Endothelial cell of umbilical vein (primary cell): ENCODE data around the gene ACTG2. TPM values are rescaled to one million over a fixed set of nuclear protein-coding genes. Genes with fewer than 3 reads are reported as not detected.

Experiments used
- BruUV-seq: library from RNA; stranded (reverse); fragments of 400-500 nt; replicated peaks from 2 replicates; lab custom pipeline; 2021; lab: Mats Ljungman, UMichigan
- CTCF ChIA-PET: fragments of 300-600, 350-600 bp; sonication (Branson Sonifier 250); formaldehyde crosslinking; loops from one replicate; lab custom pipeline; 2021; ENCODE audit warnings: antibody characterized with exemption, inconsistent platforms; lab: Charles Lee
- POLR2A ChIA-PET: fragments of 300-600, 350-600 bp; sonication (Branson Sonifier 250); formaldehyde crosslinking; loops from one replicate; lab custom pipeline; 2021; ENCODE audit warnings: antibody characterized with exemption, inconsistent platforms; lab: Charles Lee
- DNase-seq: peaks from one replicate; pipeline ENCODE4 v3.0.0-alpha.2; 2011; ENCODE audit warnings: low read depth, low spot score
- FAIRE-seq: peaks from 2 replicates; lab custom pipeline; 2011; peaks lifted over from hg19 to GRCh38; lab: Jason Lieb, UNC
- H2AFZ ChIP-seq: 2 replicates; pipeline ENCODE4 v1.6.0; 2012; ENCODE audit warnings: low read depth, low read length, control low read depth, inconsistent platforms
- H3K27ac ChIP-seq: 2 replicates; pipeline ENCODE4 v1.5.1; 2011; ENCODE audit warnings: low read depth, mild to moderate bottlenecking, control low read depth, low read length, moderate library complexity; ENCODE audit not compliant: insufficient read depth
- H3K27me3 ChIP-seq, 2 experiments: 2 replicates each; pipeline versions ENCODE4 v1.6.0 to v1.6.1; 2011; ENCODE audit warnings: low read length in 2 of 2, mixed read lengths in 1 of 2; ENCODE audit not compliant: control insufficient read depth in 2 of 2, insufficient read depth in 2 of 2
- H3K36me3 ChIP-seq, 2 experiments: 2 replicates in 1 of 2; 3 replicates in 1 of 2; pipeline ENCODE4 v1.5.1; 2011; ENCODE audit warnings: low read length in 2 of 2, mild to moderate bottlenecking in 1 of 2, moderate library complexity in 1 of 2; ENCODE audit not compliant: control insufficient read depth in 2 of 2, insufficient read depth in 2 of 2; ENCODE audit errors: extremely low read depth in 1 of 2
- H3K4me1 ChIP-seq: 3 replicates; pipeline ENCODE4 v1.5.1; 2011; ENCODE audit warnings: mild to moderate bottlenecking, low read length; ENCODE audit not compliant: control insufficient read depth, insufficient read depth; ENCODE audit errors: extremely low read depth
- H3K4me2 ChIP-seq: 2 replicates; pipeline ENCODE4 v1.6.1; 2011; ENCODE audit warnings: low read length, control low read depth, mixed read lengths; ENCODE audit not compliant: insufficient read depth
- H3K4me3 ChIP-seq, 3 experiments: fragments of 200-600 bp in 1 of 3; sonication (generic), shearing (Covaris generic) in 1 of 3; replicated peaks in 1 of 3; 2 replicates each; pipeline ENCODE4 v1.5.1; 2011 to 2016; ENCODE audit warnings: control low read depth in 3 of 3, low read length in 3 of 3, mild to moderate bottlenecking in 2 of 3, inconsistent platforms in 1 of 3, low read depth in 1 of 3, moderate library complexity in 1 of 3; ENCODE audit not compliant: insufficient read depth in 1 of 3
- H3K79me2 ChIP-seq: 2 replicates; pipeline ENCODE4 v1.6.0; 2012; ENCODE audit warnings: low read length, inconsistent platforms; ENCODE audit not compliant: control insufficient read depth, insufficient read depth
- H3K9ac ChIP-seq: replicated peaks from 2 replicates; pipeline ENCODE3; 2011; ENCODE audit warnings: low read length, control low read depth; ENCODE audit not compliant: insufficient read depth; ENCODE audit errors: extremely low read depth
- H3K9me1 ChIP-seq: replicated peaks from 3 replicates; pipeline ENCODE4 v1.6.0; 2011; ENCODE audit warnings: mild to moderate bottlenecking, low read length; ENCODE audit not compliant: control insufficient read depth, insufficient read depth; ENCODE audit errors: extremely low read depth
- H3K9me3 ChIP-seq: replicated peaks from 2 replicates; pipeline ENCODE4 v1.5.1; 2012; ENCODE audit warnings: low read length, inconsistent platforms; ENCODE audit not compliant: control insufficient read depth, insufficient read depth
- H4K20me1 ChIP-seq: replicated peaks from 2 replicates; pipeline ENCODE3; 2011; ENCODE audit warnings: mild to moderate bottlenecking, low read length; ENCODE audit not compliant: control insufficient read depth, insufficient read depth; ENCODE audit errors: extremely low read depth
- CTCF ChIP-seq, 2 donors: IDR thresholded peaks; 1 replicate in 1 of 2; 2 replicates in 1 of 2; pipeline ENCODE4 v1.5.1; 2011; ENCODE audit warnings: low read length in 2 of 2, mild to moderate bottlenecking in 2 of 2, moderate library complexity in 2 of 2, control low read depth in 1 of 2, inconsistent platforms in 1 of 2, low read depth in 1 of 2; ENCODE audit not compliant: insufficient read depth in 1 of 2; ENCODE audit errors: extremely low read depth in 1 of 2
- EZH2 ChIP-seq: IDR thresholded peaks from 2 replicates; pipeline ENCODE4 v1.6.1; 2012; ENCODE audit warnings: borderline replicate concordance, low read depth, mild to moderate bottlenecking, moderate library complexity, low read length, inconsistent platforms; ENCODE audit not compliant: severe bottlenecking
- FOS ChIP-seq: IDR thresholded peaks from 2 replicates; pipeline ENCODE4 v1.6.1; 2011; ENCODE audit warnings: mild to moderate bottlenecking, low read length, moderate library complexity, borderline replicate concordance; ENCODE audit not compliant: insufficient read depth
- GATA2 ChIP-seq: IDR thresholded peaks from 2 replicates; pipeline ENCODE4 v1.7.0; 2011; ENCODE audit warnings: low read depth, mild to moderate bottlenecking, moderate library complexity, mixed read lengths, low read length; ENCODE audit not compliant: insufficient read length, insufficient read depth
- JUN ChIP-seq: IDR thresholded peaks from 2 replicates; pipeline ENCODE4 v1.6.1; 2011; ENCODE audit warnings: borderline replicate concordance, low read depth; ENCODE audit not compliant: insufficient read length, insufficient read depth
- MAX ChIP-seq: IDR thresholded peaks from 2 replicates; pipeline ENCODE4 v1.6.1; 2011; ENCODE audit not compliant: insufficient read depth, insufficient read length
- MYC ChIP-seq: IDR thresholded peaks from one replicate; pipeline ENCODE4 v1.6.1; 2011; ENCODE audit warnings: mild to moderate bottlenecking, low read depth, low read length
- POLR2A ChIP-seq: IDR thresholded peaks from 2 replicates; pipeline ENCODE4 v1.6.1; 2012; ENCODE audit warnings: low read depth, mild to moderate bottlenecking, control low read depth, low read length
- POLR2AphosphoS5 ChIP-seq: IDR thresholded peaks from 2 replicates; pipeline ENCODE4 v1.6.1; 2012; ENCODE audit warnings: low read depth, mild to moderate bottlenecking, control low read depth, low read length, moderate library complexity; ENCODE audit not compliant: insufficient read depth
- dilution Hi-C: fragments of 300-500 bp; cut with MboI; formaldehyde crosslinking; loops from one replicate; pipeline ENCODE4 v1.15.0; 2019; ENCODE audit warnings: low sequenced_read_pairs; ENCODE audit not compliant: extremely low pct_ligation_motif_present
- intact Hi-C: fragments of 100-400 bp; cut with micrococcal nuclease; formaldehyde crosslinking; loops from one replicate; pipeline ENCODE4 v1.10.0; 2022
- polyA plus RNA-seq, 4 experiments: library from polyadenylated mRNA; depleted of rRNA in 3 of 4; stranded (reverse) in 3 of 4; unstranded in 1 of 4; fragments of >200 nt; gene quantifications; 2 replicates each; pipeline versions ENCODE4 v1.2.1 to v1.2.3, GENCODE V29; 2011 to 2012; ENCODE audit warnings: missing spikeins in 1 of 4
- total RNA-seq: library from RNA; stranded (reverse); gene quantifications from 2 replicates; pipeline ENCODE4 v1.2.3, GENCODE V29; 2021

Gene ACTG2
- total and polyA plus RNA-seq, 2 donors (not counting 3 experiments of a cell fraction or from before 2014, with no cell fraction given) = not detected

- H3K36me3 ChIP-seq = peaks cover 13 to 32% of the 10 kb centered on the region in 2 experiments
- H3K79me2 ChIP-seq = peaks cover 12% of the 10 kb centered on the region
- H3K4me1 ChIP-seq = no peaks in the 10 kb centered on the region
- H3K9me3 ChIP-seq = no peaks in the 10 kb centered on the region
- dilution Hi-C loops = no loop called here
- BruUV-seq = no TSS peak
- FAIRE-seq = no peak
- H3K9me1 ChIP-seq = no peaks in the 10 kb centered on the region
- CTCF ChIA-PET = no interaction called here
- no peak overlapping the region for H3K4me2 ChIP-seq
- H3K4me3 ChIP-seq = no peak overlapping the region
- TF ChIP-seq MAX (no peak), POLR2AphosphoS5 (no peak), POLR2A (no peak), FOS (no peak), GATA2 (no peak), CTCF (IDR thresholded peaks at IDR 0.05; ENCODE audit: extremely low read depth in 1 of 2, insufficient read depth in 1 of 2, low read depth in 1 of 2, low read length in 2 of 2) (no peak), EZH2 (no peak), MYC (no peak), JUN (no peak)
- no peak overlapping the region for H3K27ac ChIP-seq
- intact Hi-C loops = no loop called here
- no peak overlapping the region for H2AFZ ChIP-seq
- no peak for DNase-seq
- H3K9ac ChIP-seq = no peak overlapping the region
- no peaks in the 10 kb centered on the region for H3K27me3 ChIP-seq
- H4K20me1 ChIP-seq = peaks cover 3% of the 10 kb centered on the region
- POLR2A ChIA-PET = interaction anchor here (0.8 kb wide), 1 partner anchor 266 kb away, joined by 8 read pairs; no protein-coding TSS in a partner anchor
Observed at GRCh38 chr2:73946666-73947065, 53.9 kb downstream of the ACTG2 start.
